HepG2 (cell line): ENCODE results near the gene SMTNL1. TPM values are rescaled to one million over a fixed set of nuclear protein-coding genes. Genes with fewer than 3 reads are reported as not detected.

Source experiments
- ARNT ChIP-seq: fragments of 450-650 bp; IDR thresholded peaks from 2 replicates; pipeline ENCODE4 v1.6.1; 2017
- GTF3A ChIP-seq: sonication (generic); formaldehyde crosslinking; conservative IDR thresholded peaks from 2 replicates; pipeline ENCODE4 v1.4.0; 2020; ENCODE audit warnings: mild to moderate bottlenecking, missing genetic modification reagents
- MXI1 ChIP-seq: IDR thresholded peaks from 3 replicates; pipeline ENCODE4 v1.6.1; 2012; ENCODE audit warnings: low read depth, low read length, inconsistent platforms, borderline replicate concordance
- NFE2L1 ChIP-seq: sonication (generic); formaldehyde crosslinking; IDR thresholded peaks from 2 replicates; pipeline ENCODE4 v1.4.0; 2020; ENCODE audit warnings: missing genetic modification reagents, mild to moderate bottlenecking, borderline replicate concordance
- NR1H2 ChIP-seq: sonication (generic); formaldehyde crosslinking; IDR thresholded peaks from 2 replicates; pipeline ENCODE4 v1.8.1; 2022; ENCODE audit warnings: low read depth, missing genetic modification reagents, borderline replicate concordance
- ONECUT2 ChIP-seq: sonication (generic); formaldehyde crosslinking; IDR thresholded peaks from 2 replicates; pipeline ENCODE4 v1.4.0; 2020; ENCODE audit warnings: missing genetic modification reagents
- PAWR ChIP-seq: sonication (generic); formaldehyde crosslinking; IDR thresholded peaks from 2 replicates; pipeline ENCODE4 v1.4.0; 2020; ENCODE audit warnings: missing genetic modification reagents, mild to moderate bottlenecking, borderline replicate concordance
- TBL1XR1 ChIP-seq: fragments of 150-350 bp; IDR thresholded peaks from 2 replicates; pipeline ENCODE4 v1.6.1; 2014; ENCODE audit warnings: borderline replicate concordance, low read length; ENCODE audit not compliant: partially characterized antibody
- TOPORS ChIP-seq: sonication (generic); formaldehyde crosslinking; IDR thresholded peaks from 2 replicates; pipeline ENCODE4 v1.8.0; 2023; ENCODE audit warnings: mild to moderate bottlenecking, missing genetic modification reagents
- YY1 ChIP-seq: IDR thresholded peaks from 2 replicates; pipeline ENCODE4 v1.6.1; 2011; ENCODE audit warnings: low read length, low read depth, moderate library complexity, mild to moderate bottlenecking; ENCODE audit not compliant: insufficient read depth, insufficient replicate concordance
- ZMYM2 ChIP-seq: sonication (generic); formaldehyde crosslinking; IDR thresholded peaks from 2 replicates; pipeline ENCODE4 v1.8.0; 2022; ENCODE audit warnings: mild to moderate bottlenecking, missing genetic modification reagents
- ZNF451 ChIP-seq: sonication (generic); formaldehyde crosslinking; IDR thresholded peaks from 2 replicates; pipeline ENCODE4 v1.5.0; 2020; ENCODE audit warnings: mild to moderate bottlenecking, missing genetic modification reagents
- ZNF546 ChIP-seq: sonication (generic); formaldehyde crosslinking; conservative IDR thresholded peaks from 2 replicates; pipeline ENCODE4 v1.8.1; 2023; ENCODE audit warnings: mild to moderate bottlenecking, missing genetic modification reagents
- ZNF549 ChIP-seq: sonication (generic); formaldehyde crosslinking; IDR thresholded peaks from 2 replicates; pipeline ENCODE4 v1.5.0; 2020; ENCODE audit warnings: missing genetic modification reagents
- ZNF564 ChIP-seq: sonication (generic); formaldehyde crosslinking; IDR thresholded peaks from 2 replicates; pipeline ENCODE4 v1.8.1; 2023; ENCODE audit warnings: mild to moderate bottlenecking, missing genetic modification reagents
- ZNF703 ChIP-seq: sonication (generic); formaldehyde crosslinking; IDR thresholded peaks from 2 replicates; pipeline ENCODE4 v1.5.1; 2020; ENCODE audit warnings: missing genetic modification reagents, mild to moderate bottlenecking, moderate library complexity, borderline replicate concordance
- ZNF777 ChIP-seq: sonication (generic); formaldehyde crosslinking; IDR thresholded peaks from 2 replicates; pipeline ENCODE4 v1.4.0; 2020; ENCODE audit warnings: missing genetic modification reagents
- polyA plus RNA-seq, 8 experiments: library from polyadenylated mRNA; depleted of rRNA in 3 of 8; stranded (reverse) in 7 of 8; unstranded in 1 of 8; fragments of >200 nt; fragmentation: Illumina TruSeq in 4 of 8; extraction: Trizol in 4 of 8; gene quantifications; 2 replicates each; pipeline versions ENCODE4 v1.2.1 to v1.2.3, GENCODE V29; 2011 to 2016; ENCODE audit warnings: low read depth in 4 of 8, missing spikeins in 1 of 8, mixed read lengths in 1 of 8; ENCODE audit not compliant: insufficient read depth in 1 of 8
- total RNA-seq, 5 experiments: library from RNA; depleted of rRNA; stranded (reverse); fragments of >200 nt; fragmentation: Illumina TruSeq; extraction: Trizol; gene quantifications; 2 replicates each; pipeline ENCODE4 v1.2.3, GENCODE V29; 2016; ENCODE audit warnings: low read depth in 1 of 5
- TF ChIP-seq, protein P1 (sequence below): sonication (generic); formaldehyde crosslinking; IDR thresholded peaks from 2 replicates; pipeline ENCODE4 v1.4.0; 2020; ENCODE audit warnings: missing genetic modification reagents
- TF ChIP-seq, protein P2 (sequence below): sonication (generic); formaldehyde crosslinking; IDR thresholded peaks from 2 replicates; pipeline ENCODE4 v1.4.0; 2020; ENCODE audit warnings: low read depth, missing genetic modification reagents
- TF ChIP-seq, protein P3 (sequence below): sonication (generic); formaldehyde crosslinking; IDR thresholded peaks from 2 replicates; pipeline ENCODE4 v1.5.0; 2020; ENCODE audit warnings: missing genetic modification reagents

SMTNL1 gene
- total and polyA plus RNA-seq, 2 of the 13 experiments (the other 11 are each of a cell fraction or from before 2014, with no cell fraction given) = 0.04 TPM; not detected in 1

DNA sequence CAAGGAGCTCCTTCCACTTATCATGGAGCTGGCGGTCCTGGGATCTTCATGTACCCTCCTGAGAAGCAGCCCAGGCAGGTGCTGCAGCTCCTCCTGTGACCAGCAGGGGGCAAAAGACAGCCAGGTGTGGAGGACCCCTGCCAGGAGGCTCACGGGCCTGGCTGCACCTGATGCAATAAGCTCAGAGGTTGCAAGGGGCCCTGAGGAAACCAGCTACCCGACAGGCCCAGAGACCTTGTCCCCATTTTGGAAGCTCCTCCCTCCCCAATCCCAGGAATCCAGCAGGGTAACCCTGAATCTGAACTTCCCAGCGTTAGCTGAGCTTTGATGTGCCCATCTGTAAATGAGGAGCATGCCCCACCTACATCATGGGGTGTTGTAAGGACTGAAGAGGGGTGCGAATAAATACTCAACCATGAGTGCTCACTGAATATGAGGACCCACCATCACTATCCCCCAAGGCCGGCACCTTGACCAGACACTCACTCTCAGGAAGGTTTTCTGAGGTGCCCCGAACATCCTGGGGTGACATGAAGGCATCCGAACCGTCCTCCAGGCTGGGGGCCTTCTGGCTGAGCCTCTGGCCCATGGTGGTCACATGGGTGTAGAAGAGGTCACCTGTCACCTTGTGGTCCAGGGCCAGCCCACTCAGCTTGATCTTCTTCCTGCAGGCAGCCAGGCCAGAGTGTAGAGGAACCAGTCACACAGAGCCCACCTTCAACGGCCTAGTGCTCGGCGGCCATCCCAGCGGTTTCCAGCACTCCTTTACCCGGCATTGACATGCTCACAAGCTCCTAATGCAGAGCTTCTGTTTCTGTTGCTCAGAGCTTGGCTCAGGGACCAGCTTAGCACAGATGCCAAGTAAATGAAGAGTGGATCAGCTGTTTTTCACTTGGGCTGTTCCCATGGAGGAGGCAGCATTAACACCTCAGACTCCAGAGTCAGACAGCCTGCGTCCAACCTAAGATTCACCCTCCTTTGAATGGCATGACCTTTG lies 43.6 kb upstream of the SMTNL1 start (continued):
- no peak for TF ChIP-seq ARNT
- peak; percentile 52 for TF ChIP-seq YY1
- no peak for TF ChIP-seq NFE2L1 (CRISPR knock-in tag)
- no peak for TF ChIP-seq PAWR
- no peak for TF ChIP-seq ZNF564 (CRISPR knock-in tag)
- peak; percentile 37; the same call in 1 of the 3 replicates for TF ChIP-seq MXI1
- TF ChIP-seq, protein P1, sequence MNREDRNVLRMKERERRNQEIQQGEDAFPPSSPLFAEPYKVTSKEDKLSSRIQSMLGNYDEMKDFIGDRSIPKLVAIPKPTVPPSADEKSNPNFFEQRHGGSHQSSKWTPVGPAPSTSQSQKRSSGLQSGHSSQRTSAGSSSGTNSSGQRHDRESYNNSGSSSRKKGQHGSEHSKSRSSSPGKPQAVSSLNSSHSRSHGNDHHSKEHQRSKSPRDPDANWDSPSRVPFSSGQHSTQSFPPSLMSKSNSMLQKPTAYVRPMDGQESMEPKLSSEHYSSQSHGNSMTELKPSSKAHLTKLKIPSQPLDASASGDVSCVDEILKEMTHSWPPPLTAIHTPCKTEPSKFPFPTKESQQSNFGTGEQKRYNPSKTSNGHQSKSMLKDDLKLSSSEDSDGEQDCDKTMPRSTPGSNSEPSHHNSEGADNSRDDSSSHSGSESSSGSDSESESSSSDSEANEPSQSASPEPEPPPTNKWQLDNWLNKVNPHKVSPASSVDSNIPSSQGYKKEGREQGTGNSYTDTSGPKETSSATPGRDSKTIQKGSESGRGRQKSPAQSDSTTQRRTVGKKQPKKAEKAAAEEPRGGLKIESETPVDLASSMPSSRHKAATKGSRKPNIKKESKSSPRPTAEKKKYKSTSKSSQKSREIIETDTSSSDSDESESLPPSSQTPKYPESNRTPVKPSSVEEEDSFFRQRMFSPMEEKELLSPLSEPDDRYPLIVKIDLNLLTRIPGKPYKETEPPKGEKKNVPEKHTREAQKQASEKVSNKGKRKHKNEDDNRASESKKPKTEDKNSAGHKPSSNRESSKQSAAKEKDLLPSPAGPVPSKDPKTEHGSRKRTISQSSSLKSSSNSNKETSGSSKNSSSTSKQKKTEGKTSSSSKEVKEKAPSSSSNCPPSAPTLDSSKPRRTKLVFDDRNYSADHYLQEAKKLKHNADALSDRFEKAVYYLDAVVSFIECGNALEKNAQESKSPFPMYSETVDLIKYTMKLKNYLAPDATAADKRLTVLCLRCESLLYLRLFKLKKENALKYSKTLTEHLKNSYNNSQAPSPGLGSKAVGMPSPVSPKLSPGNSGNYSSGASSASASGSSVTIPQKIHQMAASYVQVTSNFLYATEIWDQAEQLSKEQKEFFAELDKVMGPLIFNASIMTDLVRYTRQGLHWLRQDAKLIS = no peak
- TF ChIP-seq ZNF703 = no peak
- no peak for TF ChIP-seq ZNF549
- TF ChIP-seq ZNF777 (CRISPR knock-in tag) = no peak
- no peak; the same call in 1 of the 2 replicates for TF ChIP-seq NR1H2 (CRISPR knock-in tag)
- TF ChIP-seq ZNF546 (CRISPR knock-in tag) = no peak
- TF ChIP-seq TOPORS = no peak
- TF ChIP-seq ZMYM2 (CRISPR knock-in tag) = no peak
- TF ChIP-seq TBL1XR1 = no peak
- TF ChIP-seq ZNF451 (CRISPR knock-in tag) = no peak
- TF ChIP-seq, protein P2, sequence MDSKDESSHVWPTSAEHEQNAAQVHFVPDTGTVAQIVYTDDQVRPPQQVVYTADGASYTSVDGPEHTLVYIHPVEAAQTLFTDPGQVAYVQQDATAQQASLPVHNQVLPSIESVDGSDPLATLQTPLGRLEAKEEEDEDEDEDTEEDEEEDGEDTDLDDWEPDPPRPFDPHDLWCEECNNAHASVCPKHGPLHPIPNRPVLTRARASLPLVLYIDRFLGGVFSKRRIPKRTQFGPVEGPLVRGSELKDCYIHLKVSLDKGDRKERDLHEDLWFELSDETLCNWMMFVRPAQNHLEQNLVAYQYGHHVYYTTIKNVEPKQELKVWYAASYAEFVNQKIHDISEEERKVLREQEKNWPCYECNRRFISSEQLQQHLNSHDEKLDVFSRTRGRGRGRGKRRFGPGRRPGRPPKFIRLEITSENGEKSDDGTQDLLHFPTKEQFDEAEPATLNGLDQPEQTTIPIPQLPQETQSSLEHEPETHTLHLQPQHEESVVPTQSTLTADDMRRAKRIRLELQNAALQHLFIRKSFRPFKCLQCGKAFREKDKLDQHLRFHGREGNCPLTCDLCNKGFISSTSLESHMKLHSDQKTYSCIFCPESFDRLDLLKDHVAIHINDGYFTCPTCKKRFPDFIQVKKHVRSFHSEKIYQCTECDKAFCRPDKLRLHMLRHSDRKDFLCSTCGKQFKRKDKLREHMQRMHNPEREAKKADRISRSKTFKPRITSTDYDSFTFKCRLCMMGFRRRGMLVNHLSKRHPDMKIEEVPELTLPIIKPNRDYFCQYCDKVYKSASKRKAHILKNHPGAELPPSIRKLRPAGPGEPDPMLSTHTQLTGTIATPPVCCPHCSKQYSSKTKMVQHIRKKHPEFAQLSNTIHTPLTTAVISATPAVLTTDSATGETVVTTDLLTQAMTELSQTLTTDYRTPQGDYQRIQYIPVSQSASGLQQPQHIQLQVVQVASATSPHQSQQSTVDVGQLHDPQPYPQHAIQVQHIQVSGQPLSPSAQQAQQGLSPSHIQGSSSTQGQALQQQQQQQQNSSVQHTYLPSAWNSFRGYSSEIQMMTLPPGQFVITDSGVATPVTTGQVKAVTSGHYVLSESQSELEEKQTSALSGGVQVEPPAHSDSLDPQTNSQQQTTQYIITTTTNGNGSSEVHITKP (CRISPR knock-in tag) = 0 out of 2 replicates have a peak, but pooled peaks have one; percentile 20
- TF ChIP-seq GTF3A (CRISPR knock-in tag) = no peak
- TF ChIP-seq, protein P3, sequence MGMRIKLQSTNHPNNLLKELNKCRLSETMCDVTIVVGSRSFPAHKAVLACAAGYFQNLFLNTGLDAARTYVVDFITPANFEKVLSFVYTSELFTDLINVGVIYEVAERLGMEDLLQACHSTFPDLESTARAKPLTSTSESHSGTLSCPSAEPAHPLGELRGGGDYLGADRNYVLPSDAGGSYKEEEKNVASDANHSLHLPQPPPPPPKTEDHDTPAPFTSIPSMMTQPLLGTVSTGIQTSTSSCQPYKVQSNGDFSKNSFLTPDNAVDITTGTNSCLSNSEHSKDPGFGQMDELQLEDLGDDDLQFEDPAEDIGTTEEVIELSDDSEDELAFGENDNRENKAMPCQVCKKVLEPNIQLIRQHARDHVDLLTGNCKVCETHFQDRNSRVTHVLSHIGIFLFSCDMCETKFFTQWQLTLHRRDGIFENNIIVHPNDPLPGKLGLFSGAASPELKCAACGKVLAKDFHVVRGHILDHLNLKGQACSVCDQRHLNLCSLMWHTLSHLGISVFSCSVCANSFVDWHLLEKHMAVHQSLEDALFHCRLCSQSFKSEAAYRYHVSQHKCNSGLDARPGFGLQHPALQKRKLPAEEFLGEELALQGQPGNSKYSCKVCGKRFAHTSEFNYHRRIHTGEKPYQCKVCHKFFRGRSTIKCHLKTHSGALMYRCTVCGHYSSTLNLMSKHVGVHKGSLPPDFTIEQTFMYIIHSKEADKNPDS = no peak
- no peak for TF ChIP-seq ONECUT2
